Articular chondrocyte of knee joint (primary cell): ENCODE data around the gene NTSR2. TPM values are rescaled to one million over a fixed set of nuclear protein-coding genes. Genes with fewer than 3 reads are reported as not detected.

Experiments used
- total RNA-seq: library from RNA; depleted of rRNA; stranded (reverse); fragments of >200 nt; gene quantifications from 2 replicates; pipeline ENCODE4 v1.2.3, GENCODE V29; 2012

NTSR2 gene
- not detected in 2 replicates for total RNA-seq

DNA sequence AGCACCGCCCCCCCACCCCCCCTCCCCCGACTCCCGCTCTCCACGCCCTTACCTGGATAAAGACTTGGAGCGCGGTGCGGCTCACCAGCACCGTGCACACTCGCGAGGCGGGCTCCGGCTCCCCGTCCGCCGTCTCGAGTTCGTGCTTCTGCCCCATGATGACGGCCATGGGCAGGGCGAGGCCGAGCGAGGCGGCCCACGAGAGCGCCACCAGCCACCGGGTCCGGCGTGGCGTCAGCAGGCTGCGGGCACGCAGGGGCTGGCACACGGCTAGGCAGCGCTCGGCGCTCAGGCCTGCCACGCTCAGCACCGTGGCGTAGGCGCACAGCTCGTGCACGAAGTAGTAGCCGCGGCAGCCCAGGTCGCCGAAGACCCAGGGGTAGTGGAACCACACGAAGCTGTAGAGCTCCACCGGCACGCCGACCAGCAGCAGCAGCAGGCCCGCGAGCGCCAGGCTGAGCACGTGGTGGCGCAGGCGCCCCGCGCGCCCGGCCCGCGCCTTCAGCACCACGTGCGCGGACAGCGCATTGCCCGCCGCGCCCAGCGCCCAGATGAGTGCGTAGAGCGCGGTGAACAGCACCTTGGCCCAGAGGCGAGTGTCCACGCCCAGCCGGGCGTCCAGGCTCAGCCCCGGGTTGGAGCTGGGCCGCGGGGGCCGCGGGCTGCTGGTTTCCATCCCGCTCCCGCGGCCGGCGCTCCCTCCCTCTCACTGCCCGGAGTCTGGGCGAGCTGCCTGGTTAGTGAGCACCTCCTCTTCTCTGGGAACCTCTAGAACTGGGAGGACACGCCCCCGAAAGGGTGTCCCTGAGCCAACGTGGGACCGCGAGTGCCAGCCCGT, at the start of gene NTSR2:
NTSR2 (minus strand) TSS at position 742 of the 838 bp plus-strand sequence; CDS start at position 676, 66 bp downstream.

Other genes with a start within 250 kb of the NTSR2 start
- 9.5 and 9.9 TPM in 2 replicates for gene E2F6, start 204.0 kb downstream of the NTSR2 start, total RNA-seq
- 0.26 and 0.43 TPM in 2 replicates for gene GREB1, start 136.2 kb downstream of the NTSR2 start, total RNA-seq
- 42.9 and 54.5 TPM in 2 replicates for gene LPIN1, start 76.4 kb upstream of the NTSR2 start, total RNA-seq